HG03066 (cell line): ENCODE results near the gene STAU1.
"Not testable (repeated sequence)": the region's sequence is repeated elsewhere in the genome, so short reads cannot be mapped to it uniquely, and the experiment has no call there.

Experiments
- ATAC-seq: cut with Tn5 transposase; IDR thresholded peaks from one replicate; pipeline ENCODE4 v1.9.1; 2021; ENCODE audit warnings: low read depth; ENCODE audit not compliant: unreplicated experiment

Gene STAU1

GRCh38 chr20:49133571-49133970 is 54.6 kb downstream of the STAU1 start:
- ATAC-seq: no peak

DNA sequence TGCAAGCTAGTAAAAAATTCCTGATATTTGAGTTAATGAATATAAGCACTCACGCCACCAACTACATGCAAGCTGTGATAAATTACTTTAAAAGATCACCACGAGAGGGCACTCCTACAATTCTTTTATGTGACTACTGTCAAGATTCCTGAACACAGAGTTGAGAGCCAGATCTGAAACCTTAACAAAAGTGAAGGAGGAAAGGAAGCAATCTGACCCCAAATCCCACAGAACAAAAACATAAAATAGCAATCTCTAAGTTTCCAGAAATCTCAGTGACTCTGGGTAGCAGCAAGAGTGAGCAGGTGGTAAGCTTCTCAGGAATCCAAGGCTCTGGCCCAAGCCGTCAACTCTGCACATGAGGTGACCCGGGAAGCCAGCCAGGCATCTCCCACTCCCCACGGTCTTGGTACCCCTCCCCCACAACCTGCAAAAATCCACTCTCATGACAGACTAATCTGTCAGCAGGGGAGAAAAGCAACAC is 55.1 kb downstream of the STAU1 start:
- ATAC-seq: no peak

DNA sequence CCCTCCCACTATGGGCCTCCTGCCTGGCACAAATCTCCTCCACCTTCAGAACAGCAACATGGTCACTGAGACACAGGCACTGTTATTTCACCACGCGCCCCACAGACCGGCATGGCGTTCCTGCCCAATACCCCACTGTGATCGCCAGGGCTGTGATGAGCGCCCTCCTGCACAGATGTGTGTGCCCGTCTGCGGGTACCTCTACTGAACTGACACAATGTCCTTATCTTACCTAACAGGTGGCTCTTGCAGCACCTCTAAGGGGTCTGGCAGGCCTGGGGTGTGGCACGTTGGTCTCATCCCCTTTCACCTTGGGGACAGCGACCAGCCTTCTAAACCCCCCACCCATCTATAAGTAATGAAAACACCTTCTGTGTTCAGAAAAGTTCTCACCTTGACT is 64.2 kb downstream of the STAU1 start:
- ATAC-seq: no peak

DNA sequence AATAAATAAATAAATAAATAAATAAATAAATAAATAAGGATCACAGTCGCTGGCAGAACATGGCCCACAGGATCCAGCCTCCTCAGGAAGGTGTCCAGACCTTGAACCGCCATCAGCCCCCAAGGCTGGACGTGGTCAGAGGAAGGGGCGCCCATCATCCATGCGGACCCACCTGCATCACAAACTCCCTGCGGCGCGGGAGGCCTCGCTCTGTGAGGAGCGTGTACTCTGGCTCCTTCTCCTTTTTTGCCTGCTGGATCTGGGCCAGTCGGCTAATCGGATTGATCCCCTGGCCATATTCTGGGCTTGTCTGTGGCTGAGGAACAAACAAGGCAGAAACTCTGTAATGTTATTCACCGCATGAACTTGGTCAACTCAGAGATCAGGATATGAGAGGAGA is 65.2 kb downstream of the STAU1 start:
- no peak for ATAC-seq

- ATAC-seq: no peak
Observed at GRCh38 chr20:49119988-49120387, 68.1 kb downstream of the STAU1 start.

DNA sequence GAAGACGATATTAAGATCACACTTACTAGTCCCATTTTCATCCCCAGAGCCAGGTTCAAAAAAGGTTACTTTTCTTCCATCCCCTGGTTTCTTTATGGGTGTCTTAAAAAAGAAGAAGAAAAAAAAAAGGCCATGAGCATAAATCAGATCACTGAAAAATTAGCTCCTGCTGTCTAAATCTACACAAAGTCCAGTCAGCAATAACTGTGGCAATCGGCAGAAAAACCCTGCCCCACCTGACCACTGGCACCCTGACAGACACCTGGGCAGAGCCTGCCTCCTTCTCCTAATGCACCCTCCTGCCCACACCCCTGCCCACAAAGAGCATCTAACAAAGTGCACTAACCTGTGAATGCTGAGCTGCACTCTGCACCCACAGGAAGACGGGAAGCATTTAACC is 69.8 kb downstream of the STAU1 start:
- ATAC-seq: no peak

DNA sequence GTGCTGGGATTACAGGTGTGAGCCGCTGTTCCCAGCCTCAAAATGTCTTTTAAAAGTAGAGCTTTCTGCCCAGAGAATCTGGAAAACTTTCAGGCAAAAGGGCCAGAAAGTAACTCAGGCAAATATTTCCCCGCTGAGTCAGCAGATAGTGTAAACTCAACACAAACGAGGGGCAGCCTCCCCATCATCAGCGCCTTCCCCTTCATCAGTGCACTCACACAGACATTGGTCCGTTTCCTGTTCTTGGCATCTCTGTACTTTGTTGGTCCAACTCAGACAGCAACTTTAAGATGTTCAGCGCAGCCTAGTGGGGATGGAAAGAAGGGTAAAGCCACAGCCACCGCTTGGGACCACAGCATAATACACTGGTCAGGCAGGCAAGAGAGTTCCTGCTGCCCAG is 72.6 kb downstream of the STAU1 start:
- ATAC-seq: no peak

DNA sequence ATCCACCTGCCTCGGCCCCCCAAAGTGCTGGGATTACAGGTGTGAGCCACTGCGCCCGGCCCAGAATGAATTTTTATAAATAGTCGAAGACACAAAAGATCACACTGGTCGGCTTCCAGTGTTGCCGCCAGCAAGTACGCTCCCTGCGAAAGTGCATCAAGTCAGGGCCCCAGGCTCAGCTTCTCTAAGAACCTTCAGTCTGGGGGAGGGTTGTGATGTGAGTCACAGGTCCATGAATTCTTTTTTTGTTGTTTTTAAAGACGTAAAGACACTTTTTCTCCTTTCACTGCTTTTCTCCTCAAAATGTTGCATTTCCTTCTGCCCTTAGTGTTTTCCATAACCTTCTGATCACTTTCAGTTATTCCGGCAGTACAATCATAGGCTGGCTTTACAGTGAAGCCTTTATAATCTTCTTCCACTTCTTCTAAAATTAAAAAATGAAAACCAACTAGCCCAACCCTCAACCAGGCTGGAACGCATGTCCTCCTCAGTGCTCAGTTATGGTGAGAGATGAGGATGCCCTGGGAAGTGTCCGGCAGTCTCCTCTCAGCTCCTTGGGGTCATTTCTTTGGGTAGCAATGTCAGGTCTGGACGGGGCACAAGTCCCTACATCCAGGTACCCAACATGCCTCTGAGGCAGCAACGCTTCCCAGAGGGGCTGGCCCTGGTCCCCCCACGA is 75.4 kb downstream of the STAU1 start:
- no peak for ATAC-seq

DNA sequence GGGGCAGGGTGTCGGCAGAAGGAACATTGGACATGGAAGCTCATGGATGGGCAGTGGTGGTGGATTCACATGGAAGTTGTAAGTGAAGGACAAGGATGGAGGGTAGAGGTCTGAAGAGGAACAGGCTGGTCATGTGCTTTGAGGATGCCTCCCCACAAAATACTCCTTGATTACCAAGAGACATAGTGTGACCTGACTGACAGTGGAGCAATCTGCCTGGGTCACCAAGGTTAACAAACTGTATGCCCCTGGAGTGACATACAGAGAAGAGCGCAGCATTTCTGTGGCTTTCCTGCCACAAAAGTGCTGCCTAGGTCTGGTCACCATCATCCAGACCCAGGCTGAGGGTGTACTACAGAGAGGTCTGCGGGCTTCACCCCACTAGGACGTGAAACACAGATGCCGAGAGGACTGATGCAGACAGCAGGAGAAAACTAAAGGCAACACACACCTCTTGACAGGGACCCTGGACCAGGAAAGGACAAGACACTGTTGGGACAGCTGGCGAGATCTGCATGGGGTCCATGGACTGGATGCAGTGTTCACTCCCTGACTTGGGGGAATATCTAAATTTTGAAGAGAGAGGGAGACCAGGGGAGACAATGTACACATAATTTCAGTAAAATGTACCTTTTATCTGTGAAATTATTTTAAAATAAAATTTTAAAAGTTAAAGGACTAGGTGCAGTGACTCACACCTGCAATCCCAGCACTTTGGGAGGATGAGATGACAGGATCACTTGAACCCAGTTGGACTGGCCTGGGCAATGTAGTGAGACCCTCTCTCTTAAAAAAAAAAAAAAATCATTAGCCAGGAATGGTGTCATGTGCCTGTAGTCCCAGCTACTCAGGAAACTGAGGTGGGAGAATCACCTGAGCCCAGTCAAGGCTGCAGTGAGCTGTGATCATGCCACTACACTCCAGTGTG is 77.1 kb downstream of the STAU1 start:
- no peak for ATAC-seq

DNA sequence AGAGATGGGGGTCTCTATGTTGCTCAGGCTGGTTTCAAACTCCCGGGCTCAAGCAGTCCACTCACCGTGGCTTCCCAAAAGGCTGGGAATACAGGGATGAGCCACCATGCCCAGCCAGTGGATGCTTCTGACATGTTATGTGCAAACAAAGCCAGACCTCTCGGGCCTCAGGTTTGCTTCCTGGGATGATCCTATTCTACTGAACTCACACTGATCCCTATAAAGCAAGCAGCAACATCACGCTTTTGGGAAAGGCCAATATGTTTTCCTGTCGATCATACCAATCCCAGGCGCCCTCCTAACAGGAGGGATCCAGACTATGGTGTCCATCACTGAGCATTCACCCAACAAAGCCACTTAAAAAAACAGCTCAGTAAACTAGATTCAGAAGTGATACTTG is 81.8 kb downstream of the STAU1 start:
- ATAC-seq: no peak

DNA sequence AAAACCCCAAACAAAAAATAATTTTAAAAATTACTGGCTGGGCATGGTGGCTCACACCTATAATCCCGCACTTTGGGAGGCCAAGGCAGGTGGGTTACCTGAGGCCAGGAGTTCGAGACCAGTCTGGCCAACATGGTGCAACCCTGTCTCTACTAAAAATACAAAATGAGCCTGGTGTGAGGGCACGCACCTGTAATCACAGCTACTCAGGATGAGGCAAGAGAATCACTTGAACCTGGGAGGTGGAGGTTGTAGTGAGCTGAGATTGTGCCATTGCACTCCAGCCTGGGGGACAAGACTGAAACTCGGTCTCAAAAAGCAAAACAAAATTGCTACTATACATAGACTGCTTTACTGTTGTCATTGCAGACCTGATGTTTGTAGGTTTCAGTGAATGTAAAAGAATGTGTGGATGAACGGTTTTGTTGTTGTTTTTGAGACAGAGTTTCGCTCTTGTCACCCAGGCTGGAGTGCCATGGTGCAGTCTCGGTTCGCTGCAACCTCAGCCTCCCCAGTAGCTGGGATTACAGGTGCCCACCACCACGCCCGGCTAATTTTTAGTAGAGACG is 83.1 kb downstream of the STAU1 start:
- not testable (repeated sequence) for ATAC-seq

GRCh38 chr20:49104365-49104648 is 83.8 kb downstream of the STAU1 start:
- ATAC-seq: no peak

GRCh38 chr20:49103647-49104364 is 84.3 kb downstream of the STAU1 start:
- no peak for ATAC-seq

GRCh38 chr20:49103019-49103418 is 85.1 kb downstream of the STAU1 start:
- ATAC-seq: no peak

DNA sequence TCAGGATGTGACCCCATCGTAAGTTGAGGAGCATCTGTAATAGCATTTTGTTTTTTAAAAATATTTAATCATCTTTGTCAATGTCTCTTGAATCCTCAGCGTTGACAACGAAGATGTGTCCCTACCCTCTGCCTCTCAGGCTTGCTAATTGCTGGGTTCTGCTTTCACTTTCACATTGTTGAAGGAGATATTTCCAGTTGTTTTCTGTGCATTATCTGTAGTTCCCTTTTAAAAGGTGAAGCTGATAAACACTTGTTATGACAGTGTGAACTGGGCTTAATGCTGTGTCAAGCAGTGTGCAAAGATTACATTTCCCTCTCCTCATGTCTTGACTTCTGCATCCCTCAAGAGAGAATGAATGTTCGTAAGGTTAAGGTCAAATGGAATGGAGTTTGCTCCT is 87.2 kb downstream of the STAU1 start:
- ATAC-seq: no peak

DNA sequence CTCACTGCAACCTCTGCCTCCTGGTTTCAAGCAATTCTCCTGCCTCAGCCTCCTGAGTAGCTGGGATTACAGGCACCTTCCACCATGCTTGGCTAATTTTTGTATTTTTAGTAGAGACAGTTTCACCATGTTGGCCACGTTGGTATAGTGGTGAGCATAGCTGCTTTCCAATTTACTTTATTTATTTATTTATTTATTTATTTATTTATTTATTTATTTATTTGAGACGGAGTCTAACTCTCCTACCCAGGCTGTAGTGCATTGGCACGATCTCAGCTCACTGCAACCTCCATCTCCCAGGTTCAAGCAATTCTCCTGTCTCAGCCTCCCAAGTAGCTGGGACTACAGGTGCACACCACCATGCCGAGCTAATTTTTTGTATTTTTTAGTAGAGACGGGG is 87.8 kb downstream of the STAU1 start:
- ATAC-seq: not testable (repeated sequence)

DNA sequence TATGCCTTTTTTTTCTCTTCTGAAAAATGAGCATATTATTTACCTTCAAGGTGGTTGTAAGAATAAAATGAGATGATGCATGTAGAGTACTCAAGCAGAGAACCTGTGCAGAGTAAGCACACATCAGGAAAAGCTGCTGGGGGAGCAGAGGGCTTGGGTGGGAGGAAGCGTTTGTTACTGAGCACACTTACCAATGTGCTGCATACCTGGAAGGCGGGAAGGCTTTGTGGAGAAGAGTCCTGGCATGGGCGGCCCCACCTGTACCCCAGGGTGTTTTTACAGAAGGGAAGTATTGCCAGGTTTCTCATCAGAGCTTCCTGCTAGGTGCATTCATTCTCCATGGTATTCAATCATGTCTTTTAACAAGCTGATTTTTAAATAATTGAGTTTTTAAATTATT is 89.1 kb downstream of the STAU1 start:
- ATAC-seq: no peak

GRCh38 chr20:49098136-49098535 is 90.0 kb downstream of the STAU1 start:
- ATAC-seq: no peak

DNA sequence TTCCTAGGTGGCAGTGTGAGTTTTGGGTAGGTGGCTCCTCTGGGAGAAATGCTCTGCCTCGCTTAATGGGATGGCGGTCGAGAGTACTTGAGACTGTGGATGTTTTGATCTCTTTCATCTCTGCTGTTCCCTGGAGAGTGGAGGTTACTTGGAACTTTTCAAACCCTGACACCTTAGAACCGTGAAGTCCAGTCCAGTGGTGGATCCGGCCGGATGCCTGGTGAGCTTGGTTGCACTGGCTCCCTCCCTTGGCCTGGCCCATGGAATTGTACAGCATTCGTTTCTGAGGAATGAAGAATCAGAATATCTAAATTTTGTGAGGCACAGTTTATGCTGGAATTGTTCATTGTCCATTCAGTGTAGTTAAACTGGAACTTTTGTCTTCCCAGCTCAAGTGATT is 91.0 kb downstream of the STAU1 start:
- ATAC-seq: no peak

GRCh38 chr20:49096203-49096730 is 91.9 kb downstream of the STAU1 start:
- ATAC-seq: no peak

GRCh38 chr20:49091762-49092161 is 96.4 kb downstream of the STAU1 start:
- no peak for ATAC-seq
